Sciatic nerve (tissue), 2 donors: ENCODE data around the gene MCC. TPM values are rescaled to one million over a fixed set of nuclear protein-coding genes. Genes with fewer than 3 reads are reported as not detected.
"Not testable (repeated sequence)": the region's sequence is repeated elsewhere in the genome, so short reads cannot be mapped to it uniquely, and the experiment has no call there.

Source experiments
- ATAC-seq: fragments of 200-7000 bp; cut with Tn5 transposase; one replicate; pipeline ENCODE4 v1.9.1; 2020; ENCODE audit warnings: mild to moderate bottlenecking, moderate library complexity
- DNase-seq: peaks from one replicate; pipeline ENCODE4 v3.0.0-alpha.2; 2020; ENCODE audit warnings: low spot score
- intact Hi-C: fragments of 100-400 bp; cut with DNase I; formaldehyde crosslinking; loops from one replicate; pipeline ENCODE4 v1.14.2; 2022
- total RNA-seq: library from RNA; stranded (reverse); fragmentation: NEBNext Ultra II Directional; extraction: Animal tissue kit (Norgen Biotek cat#: 25700); gene quantifications from one replicate; pipeline ENCODE4 v1.2.1, GENCODE V29; 2021
- donor health status: DM: no; HTN: no; CAD: no.
- donor health status: DM: no; HTN: no; CAD: no.

The MCC gene
- total RNA-seq, 1 donor from 2014 or later = 41.9 TPM

DNA sequence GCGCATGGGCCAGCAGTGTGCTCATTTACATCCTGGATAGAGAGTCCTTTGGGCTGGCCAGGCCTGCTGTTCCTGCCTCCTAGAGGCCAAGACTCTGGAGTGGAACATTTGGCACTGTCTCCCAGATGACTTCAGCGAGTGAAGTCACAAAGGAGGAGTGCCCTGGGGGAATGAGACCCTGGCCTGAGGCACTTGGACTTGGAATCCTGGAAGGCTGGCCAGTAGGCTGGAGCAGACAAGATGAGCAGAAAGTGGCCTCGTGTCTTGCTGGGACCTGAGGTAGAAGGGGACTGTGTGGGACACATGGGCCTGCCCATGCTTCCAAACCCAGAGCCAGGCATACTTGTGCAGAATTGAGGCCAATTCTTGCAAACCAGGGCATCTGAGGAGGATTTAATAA lies 53.4 kb downstream of the MCC start, which contains the start of gene TSSK1B:
Gene TSSK1B (minus strand): TSS at position 101 of the 400 bp plus-strand sequence. CDS start 150 bp downstream, outside the sequence.
- intact Hi-C loops = no loop called here
- DNase-seq = no peak
- no peak for ATAC-seq

DNA sequence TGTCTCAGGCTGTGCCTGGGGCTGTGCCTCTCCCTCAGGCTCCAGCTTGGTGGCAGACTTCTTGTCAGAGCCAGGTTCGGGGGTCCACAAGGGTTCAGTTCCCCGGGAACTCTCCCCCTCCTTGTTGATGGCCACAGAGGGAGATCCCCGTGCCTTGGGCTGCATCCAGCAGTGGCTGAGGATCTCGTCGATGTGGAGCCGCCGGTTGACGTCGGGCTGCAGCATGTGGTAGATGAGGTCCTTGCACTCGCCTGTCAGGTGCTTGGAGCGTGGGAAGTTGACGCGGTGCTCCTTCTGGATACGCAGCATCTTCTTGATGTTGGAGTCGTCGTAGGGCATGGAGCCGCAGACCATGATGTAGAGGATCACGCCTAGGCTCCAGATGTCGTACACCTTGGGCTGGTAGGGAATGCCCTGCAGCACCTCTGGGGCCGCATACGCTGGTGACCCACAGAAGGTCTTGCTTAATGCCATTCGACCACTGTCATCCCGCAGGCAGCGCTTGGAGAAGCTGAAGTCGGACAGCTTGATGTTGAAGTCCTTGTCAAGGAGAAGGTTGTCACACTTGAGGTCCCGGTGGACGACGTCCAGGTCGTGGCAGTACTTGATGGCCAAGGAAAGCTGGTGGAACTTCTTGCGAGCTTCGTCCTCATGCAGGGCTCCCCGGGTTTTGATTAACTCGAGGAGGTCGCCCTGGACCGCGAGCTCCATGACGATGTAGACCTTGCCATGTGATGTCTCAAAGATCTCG lies 54.2 kb downstream of the MCC start:
- DNase-seq (no peak), ATAC-seq (no peak)
- intact Hi-C loops = no loop called here

DNA sequence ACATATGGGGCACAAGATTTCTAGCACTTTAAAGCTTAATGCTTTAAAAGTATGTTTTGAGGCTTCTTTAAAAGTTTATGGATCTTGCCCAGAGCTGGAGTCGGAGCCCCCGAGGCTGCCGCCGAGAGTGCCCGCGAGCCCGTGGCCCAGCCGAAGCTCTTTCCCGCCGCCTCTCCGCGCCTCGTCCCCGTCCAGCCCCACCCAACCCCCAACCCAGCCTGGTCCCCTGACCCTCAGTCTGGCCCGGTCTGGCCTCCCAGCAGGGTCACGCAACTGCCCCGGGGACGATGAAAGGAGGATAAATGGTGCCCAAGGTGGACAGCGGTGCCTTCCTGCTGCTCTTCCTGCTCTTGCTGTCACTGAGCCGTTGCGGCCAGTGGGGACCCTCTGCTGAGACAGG lies 55.2 kb downstream of the MCC start:
- intact Hi-C loops = no loop called here
- no peak for DNase-seq
- no peak for ATAC-seq

DNA sequence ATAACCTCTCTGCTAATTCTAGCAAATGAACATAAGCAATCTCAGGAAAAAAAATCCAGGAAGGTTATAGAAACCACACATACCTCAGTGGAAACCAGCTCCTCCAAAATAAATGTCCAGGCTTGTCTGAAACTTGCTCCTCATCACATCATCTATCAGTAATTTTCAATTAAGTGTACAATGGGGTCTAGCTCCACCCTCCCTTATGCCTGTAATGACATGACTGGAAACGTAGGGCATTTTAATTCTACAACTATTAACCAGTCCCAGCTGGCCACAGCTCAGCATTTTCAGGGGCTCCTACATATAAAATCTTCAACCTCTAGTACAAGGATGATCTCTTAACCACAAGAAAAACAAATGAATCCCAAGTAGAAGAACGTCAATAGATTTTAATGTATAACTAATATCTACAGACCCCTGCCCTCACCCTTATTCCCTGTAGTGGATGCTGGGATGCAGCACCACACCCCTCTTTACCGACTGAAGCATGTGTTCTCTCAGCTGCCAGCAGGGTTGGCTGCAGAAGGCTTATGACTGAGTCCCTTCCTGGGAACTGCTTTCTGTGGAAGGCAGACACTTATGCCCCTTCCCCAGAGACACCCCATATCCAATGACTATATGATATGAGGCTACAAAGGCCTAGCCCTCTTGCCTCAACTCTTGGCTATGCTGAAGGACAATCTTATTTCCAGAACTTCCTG lies 60.2 kb downstream of the MCC start:
- DNase-seq = no peak
- intact Hi-C loops = no loop called here
- no peak for ATAC-seq

DNA sequence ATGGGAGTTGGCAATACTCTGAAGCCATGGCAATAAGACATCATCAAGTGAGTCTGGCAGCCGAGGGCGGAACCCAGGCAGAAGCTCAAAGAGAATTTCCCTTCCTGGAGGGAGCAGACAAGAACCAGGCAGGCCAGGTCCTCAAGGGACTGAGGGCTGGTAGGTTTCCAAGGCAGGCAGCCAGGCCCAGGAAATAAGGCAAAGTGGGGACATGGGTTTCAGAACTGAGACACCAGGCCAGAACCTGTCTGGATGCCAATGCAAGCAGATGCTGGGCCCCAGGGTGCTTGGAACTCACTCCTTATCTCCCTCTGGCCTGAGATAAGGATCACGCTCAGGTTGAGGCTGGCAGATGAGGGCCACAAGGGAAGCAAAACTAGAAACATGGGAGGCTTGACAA lies 62.3 kb downstream of the MCC start:
- ATAC-seq = no peak
- intact Hi-C loops = no loop called here
- no peak for DNase-seq

DNA sequence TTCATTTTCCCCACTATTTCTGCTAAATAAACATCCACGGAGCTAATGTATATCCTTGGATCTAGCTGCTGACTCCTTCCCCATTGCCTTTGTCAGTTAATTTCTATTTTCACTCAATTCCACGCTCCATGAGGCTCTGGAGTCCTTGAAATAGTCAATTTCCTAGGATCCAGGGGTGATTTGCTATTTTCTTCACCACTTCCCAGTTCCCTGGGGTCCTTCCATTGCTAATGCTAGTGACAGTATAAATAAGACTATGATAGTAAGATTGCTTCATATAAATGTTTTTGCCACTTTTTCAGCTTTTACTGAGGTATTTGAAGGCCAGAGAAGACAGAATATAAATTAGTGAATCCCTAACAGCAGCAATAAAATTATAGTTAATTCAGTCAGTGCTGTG lies 66.6 kb downstream of the MCC start:
- no peak for ATAC-seq
- intact Hi-C loops = no loop called here
- no peak for DNase-seq

DNA sequence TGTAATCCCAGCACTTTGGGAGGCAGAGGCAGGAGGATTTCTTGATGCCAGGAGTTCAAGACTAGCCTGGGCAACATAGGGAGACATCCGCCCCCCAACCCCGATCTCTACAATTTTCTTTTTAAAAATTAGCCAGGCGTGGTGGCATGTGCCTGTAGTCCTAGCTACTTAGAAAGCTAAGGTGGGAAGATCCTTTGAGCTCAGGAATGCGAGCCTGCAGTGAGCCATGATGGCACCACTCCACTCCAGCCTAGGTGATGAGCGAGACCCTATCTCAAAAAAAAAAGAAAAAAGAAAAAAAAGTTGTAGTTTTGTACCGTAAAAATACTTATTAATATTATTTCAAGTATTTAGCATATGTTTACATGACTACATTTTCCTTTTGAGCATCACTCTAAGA lies 82.7 kb downstream of the MCC start:
- DNase-seq = no peak
- ATAC-seq = no peak
- intact Hi-C loops = no loop called here

DNA sequence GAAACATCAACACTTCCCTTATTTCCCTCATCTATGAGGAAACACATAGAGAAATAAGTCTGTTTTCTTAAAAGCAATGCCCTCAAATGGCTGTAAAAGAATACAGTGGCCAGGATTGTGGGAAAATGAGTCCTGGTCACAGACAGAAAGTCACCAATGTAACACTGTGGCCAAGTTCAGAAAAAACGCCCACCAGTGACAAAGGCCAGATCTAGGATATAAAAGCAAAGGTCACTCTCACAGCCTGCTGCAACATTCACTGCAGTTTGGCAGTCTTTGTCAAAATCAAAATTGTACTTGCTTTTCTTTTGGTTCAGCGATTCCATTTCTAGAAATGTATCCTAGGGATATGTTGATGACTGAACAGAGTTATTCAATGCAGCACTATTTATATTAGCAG lies 84.0 kb downstream of the MCC start:
- no peak for ATAC-seq
- intact Hi-C loops = no loop called here
- no peak for DNase-seq

DNA sequence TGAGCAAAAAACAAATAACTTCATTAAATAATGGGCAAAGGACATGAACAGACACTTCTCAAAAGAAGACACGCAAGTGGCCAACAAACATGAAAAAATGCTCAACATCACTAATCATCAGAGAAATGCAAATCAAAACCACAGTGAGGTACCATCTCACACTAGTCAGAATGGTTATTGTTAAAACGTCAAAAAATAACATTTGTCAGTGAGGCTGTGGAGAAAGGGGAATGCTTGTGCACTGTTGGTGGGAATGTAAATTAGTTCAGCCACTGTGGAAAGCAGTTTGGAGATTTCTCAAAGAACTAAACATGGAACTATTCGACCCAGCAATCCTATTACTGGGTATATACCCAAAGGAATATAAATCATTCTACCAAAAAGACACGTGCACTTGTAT lies 90.3 kb downstream of the MCC start:
- ATAC-seq, intact Hi-C loops, DNase-seq: not testable (repeated sequence)

DNA sequence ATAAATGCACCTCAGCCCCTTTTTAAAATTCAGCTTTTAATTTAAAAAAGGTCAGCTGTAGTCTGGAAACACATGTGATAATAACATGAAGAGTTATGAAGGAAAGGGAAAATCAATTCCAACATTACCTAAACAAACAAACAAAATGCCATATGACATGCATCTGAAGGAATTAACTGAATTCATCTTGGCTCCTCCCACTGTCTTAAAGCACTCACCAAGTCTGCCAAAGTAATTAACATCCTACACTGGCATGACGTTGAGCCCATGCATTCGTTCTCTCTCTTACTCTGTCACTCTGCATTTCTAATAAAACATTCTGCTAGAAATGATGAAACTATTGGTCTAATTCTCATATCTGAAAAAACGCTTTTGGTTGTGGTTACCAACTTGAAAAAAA lies 91.2 kb downstream of the MCC start:
- intact Hi-C loops = no loop called here
- DNase-seq (no peak), ATAC-seq (no peak)

DNA sequence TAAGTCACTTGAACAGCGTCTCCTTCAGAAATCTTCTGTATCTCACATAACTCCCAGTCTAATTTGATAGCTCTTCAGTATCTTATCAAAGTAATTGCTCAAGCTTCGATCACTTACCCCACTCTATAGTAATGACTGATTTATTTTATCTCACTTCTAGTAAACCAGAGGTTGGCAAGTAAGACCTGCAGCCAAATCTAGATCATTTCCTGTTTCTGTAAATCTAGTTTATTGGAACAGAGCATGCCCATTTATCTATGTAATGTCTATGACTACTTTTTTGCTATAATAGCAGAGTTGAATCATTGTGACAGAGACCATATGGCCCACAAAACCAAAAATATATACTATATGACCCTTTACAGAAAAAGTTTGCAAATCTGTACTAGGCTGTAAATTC lies 93.6 kb downstream of the MCC start:
- ATAC-seq = no peak
- DNase-seq = no peak
- intact Hi-C loops = no loop called here

DNA sequence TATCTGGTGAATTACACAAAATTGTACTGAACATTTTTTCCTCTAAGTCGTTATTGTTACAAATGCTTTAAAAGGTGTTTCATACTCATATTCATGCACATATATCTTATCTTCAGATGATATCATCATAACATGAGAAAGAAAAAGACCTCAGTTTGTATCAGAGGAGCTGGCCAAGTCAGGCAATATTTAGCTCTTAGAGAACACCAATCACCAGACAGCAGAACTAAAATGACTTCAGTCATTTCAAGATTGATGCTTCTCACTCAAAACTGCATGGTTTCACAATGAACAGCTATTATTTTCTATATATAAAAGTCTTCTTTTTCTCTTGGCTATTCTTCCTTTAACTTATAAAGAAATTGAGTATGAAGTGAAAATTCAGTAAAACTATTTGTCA lies 98.0 kb downstream of the MCC start:
- intact Hi-C loops = no loop called here
- DNase-seq = no peak
- no peak for ATAC-seq

DNA sequence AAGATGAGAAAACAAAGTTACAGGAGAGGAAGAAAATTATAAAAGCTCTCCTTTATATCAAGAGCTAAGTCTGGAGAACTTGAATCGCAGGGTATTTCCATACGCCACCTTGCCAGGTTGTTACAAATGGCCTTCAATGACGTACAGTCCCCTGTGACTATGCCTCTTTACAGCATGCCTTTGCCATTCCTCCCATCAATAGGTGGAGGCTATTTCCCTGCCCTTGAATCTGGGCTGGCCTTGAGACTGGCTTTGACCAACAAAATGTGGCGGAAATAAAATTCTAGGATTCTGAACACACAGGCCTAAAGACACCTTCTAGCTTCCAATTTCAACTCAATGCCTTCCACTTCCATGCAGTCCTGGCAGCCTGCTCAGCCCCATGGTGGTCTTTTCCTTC lies 99.1 kb downstream of the MCC start:
- no peak for DNase-seq
- ATAC-seq = no peak
- intact Hi-C loops = no loop called here

DNA sequence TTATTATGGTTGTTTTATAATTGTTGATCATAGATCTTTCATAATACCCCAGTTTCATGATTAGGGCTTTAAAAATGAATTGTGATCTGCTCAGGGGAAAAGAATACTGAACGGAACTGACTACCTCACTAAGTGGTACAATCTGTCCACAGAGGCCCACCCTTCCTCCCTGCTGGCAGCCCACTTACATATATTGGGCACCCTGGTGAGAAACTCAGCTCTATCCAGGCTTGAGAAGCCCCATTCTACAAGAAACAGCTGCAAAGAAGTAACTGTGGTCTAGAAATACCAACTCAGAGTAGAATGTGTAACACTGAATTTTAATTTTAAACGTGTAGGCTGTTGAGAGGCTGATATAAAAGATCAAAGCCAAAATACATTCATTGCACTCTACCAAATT lies 100.4 kb downstream of the MCC start:
- intact Hi-C loops = no loop called here
- DNase-seq = no peak
- no peak for ATAC-seq

DNA sequence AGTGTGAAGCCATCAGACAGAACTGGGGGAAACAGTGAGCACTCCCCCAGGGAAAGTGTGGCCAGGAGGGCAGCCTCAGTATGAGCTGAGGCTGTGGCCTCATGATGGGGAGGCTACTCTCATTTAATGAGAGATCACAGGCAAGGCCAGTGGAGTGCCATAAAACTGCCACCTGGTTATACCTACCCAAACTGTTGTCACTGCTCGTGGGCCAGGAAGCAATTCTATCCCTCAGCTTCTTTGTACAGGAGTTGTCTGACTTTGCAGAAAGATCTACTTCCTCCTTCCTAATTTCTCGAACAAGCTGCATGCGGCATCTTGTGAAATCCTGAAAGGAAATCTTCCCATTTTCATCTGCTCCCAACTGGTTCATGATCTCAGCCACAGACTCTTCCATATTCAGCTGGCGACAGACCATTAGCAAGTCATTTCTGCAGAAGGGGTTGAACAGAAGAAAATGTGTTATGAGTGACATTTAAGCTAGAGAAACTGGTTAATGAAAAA lies 103.4 kb downstream of the MCC start:
- DNase-seq (no peak), ATAC-seq (no peak)
- intact Hi-C loops = loop anchor here (5.0 kb wide), 1 partner anchor 222 kb away; no protein-coding TSS in a partner anchor

DNA sequence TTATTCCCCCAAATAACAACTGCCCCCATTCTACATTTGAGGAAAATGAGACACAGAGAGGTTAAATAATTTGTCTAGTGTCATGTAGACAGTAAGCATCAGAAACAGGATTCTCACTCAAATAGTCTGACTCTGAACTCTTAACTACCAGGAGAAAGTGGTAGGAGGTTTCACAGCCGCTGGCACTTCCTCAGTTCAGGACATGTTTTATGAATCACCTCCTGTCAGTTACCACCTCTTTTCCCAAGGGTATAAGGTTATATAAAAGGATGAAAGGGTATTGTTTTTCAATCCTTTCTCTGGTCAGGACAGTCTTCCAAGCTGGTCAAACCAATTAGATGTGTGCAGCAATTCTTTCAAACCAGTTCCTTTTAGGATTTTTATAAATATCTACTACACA lies 105.5 kb downstream of the MCC start:
- ATAC-seq (no peak), DNase-seq (no peak)
- intact Hi-C loops = loop anchor here (5.0 kb wide), 1 partner anchor 225 kb away; no protein-coding TSS in a partner anchor

DNA sequence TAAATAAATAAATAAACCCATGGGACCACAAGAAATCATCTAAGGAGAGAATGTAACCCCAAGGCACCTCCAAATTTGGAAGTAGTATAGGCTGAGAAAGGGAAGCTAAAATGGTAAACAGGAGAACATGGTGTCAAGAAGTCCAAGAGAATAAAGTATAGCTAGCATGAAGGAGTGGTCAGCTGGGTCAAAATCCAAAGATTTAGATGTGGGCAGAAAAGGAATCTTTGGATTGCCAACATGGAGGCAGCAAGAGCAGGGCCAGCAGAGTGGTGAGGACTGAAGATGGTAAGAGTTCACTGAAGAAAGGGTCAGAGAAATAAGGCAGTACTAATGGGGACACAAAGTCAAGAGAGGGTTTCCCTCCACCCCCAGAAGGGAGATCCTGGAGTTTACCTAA lies 106.5 kb downstream of the MCC start:
- DNase-seq (no peak), ATAC-seq (no peak)
- intact Hi-C loops = loop anchor here (5.0 kb wide), 1 partner anchor 226 kb away; no protein-coding TSS in a partner anchor

DNA sequence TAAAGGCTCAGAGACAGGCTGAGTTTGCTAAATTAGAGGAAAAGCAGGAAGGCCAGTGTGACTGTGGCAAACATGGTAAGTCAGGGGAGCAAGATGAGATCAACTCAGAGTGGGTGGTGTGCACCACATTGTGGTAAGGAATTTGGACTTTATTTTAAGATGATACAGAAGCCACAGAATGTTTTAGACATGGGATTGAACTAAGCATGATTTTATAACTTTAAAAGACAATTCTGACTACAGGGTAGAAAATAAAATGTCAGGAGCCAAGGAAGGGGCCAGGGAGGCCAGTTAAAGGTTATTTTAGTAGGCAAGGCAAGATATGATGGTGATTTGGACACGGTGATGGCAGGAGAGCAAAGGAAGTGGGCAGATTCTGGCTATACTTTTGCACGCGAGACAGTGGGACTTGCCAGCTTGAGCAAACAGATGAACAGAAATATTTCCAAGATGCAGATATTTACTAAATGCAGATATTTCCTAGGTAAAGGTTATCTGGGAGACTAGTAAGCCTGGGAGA lies 107.4 kb downstream of the MCC start:
- intact Hi-C loops = loop anchor here (5.0 kb wide), 1 partner anchor 226 kb away; no protein-coding TSS in a partner anchor
- ATAC-seq (no peak), DNase-seq (no peak)

DNA sequence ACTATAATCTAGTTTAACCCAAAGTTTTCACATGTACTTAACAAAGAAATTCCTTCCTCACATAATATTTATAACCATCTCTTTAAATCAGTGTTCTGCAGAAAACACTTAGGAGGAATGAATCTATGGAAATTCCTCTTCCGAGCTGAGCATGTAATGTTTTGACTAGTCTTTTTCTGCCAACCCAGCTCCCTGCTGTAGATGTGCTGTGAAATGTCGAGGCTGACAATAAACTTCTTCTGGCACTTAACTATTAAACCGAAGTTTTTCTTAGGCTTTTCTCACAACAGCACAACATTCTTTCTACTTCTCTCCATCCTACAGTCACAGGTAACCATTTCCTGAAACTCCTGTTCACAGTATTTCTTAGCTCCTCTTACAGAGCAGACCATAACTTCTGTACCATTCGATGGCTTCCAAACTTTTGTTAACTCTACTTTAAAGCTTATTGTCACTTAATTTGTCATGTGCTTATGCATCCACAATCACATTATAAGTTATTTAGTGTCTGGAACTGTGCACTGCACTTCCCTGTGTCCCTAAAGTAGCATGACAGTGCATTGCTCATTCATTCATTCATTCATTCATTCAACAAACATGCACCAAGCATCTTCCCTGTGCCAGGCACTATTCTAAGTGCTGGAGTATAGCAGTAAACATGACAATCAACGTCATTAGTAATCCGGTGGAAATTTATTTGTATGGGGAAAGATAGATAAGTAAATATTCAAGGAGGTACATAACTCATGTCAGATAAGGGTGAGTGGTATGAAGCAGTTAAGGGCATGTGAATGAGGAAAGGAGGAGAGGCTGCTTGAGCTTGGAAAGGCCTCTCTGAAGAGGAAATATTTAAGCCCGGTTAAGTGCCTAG lies 108.1 kb downstream of the MCC start:
- DNase-seq (no peak), ATAC-seq (no peak)
- intact Hi-C loops = loop anchor here (5.0 kb wide), 1 partner anchor 227 kb away; no protein-coding TSS in a partner anchor
